Karpas-422 (cell line): ENCODE results near the gene GALNT13. TPM values are rescaled to one million over a fixed set of nuclear protein-coding genes. Genes with fewer than 3 reads are reported as not detected.

Experiments
- DNase-seq: peaks from one replicate; pipeline ENCODE4 v3.0.0-alpha.2; 2015
- H2AFZ ChIP-seq: fragments of 200-600 bp; sonication (generic); 2 replicates; pipeline ENCODE4 v1.6.1; 2014; ENCODE audit warnings: antibody characterized with exemption, low read length, mixed read lengths
- H3K27ac ChIP-seq: fragments of 200-600 bp; sonication (generic); 2 replicates; pipeline ENCODE4 v1.5.1; 2014; ENCODE audit warnings: mild to moderate bottlenecking, low read length, moderate library complexity
- H3K27me3 ChIP-seq: fragments of 200-600 bp; sonication (generic); 2 replicates; pipeline ENCODE4 v1.6.1; 2014; ENCODE audit warnings: low read length, mixed read lengths
- H3K36me3 ChIP-seq: fragments of 200-600 bp; sonication (generic); 2 replicates; pipeline ENCODE4 v1.6.1; 2014; ENCODE audit warnings: low read length, mixed read lengths; ENCODE audit not compliant: insufficient read depth
- H3K4me1 ChIP-seq: fragments of 200-600 bp; sonication (generic); 2 replicates; pipeline ENCODE4 v1.6.1; 2014; ENCODE audit warnings: mild to moderate bottlenecking, low read length, mixed read lengths
- H3K4me2 ChIP-seq: fragments of 200-600 bp; sonication (generic); 2 replicates; pipeline ENCODE4 v1.6.1; 2014; ENCODE audit warnings: low read length, low read depth, mild to moderate bottlenecking; ENCODE audit not compliant: poor library complexity, severe bottlenecking
- H3K4me3 ChIP-seq: fragments of 200-600 bp; sonication (generic); 2 replicates; pipeline ENCODE4 v1.5.1; 2014; ENCODE audit warnings: mild to moderate bottlenecking, antibody characterized with exemption, low read length, mixed read lengths
- H3K79me2 ChIP-seq: fragments of 200-600 bp; sonication (generic); 2 replicates; pipeline ENCODE4 v1.6.1; 2014; ENCODE audit warnings: mild to moderate bottlenecking, low read length, mixed read lengths
- H3K9ac ChIP-seq: fragments of 200-600 bp; sonication (generic); 2 replicates; pipeline ENCODE4 v1.6.0; 2014; ENCODE audit warnings: low read length
- H3K9me2 ChIP-seq: fragments of 200-600 bp; sonication (generic), shearing (Covaris generic); replicated peaks from 2 replicates; pipeline ENCODE4 v1.6.0; 2014; ENCODE audit warnings: mild to moderate bottlenecking, low read length, moderate library complexity; ENCODE audit not compliant: insufficient read depth
- H3K9me3 ChIP-seq: fragments of 300-700, 200-600 bp; sonication (generic); 2 replicates; pipeline ENCODE4 v1.6.1; 2014; ENCODE audit warnings: low read length, mixed read lengths
- H4K20me1 ChIP-seq: fragments of 200-600 bp; sonication (generic); 2 replicates; pipeline ENCODE4 v1.6.1; 2014; ENCODE audit warnings: mild to moderate bottlenecking, antibody characterized with exemption, low read length, low read depth; ENCODE audit not compliant: insufficient read depth
- total RNA-seq: library from RNA; depleted of rRNA; stranded (reverse); fragments of >200 nt; shearing (Covaris generic); gene quantifications from 2 replicates; pipeline ENCODE4 v1.2.3, GENCODE V29; 2014; ENCODE audit warnings: low replicate concordance

GALNT13 gene
- total RNA-seq, 1 experiment from 2014 or later, result not detected

GRCh38 chr2:154427453-154427852 lies 555.7 kb downstream of the GALNT13 start:
- Histone ChIP-seq H3K27ac (no peak overlapping the region), H3K9ac (no peak overlapping the region), H3K9me3 (no peaks in the 10 kb centered on the region), H3K4me3 (no peak overlapping the region), H4K20me1 (no peaks in the 10 kb centered on the region), H3K36me3 (no peaks in the 10 kb centered on the region), H3K27me3 (no peaks in the 10 kb centered on the region), H3K9me2 (no peaks in the 10 kb centered on the region), H3K4me2 (no peak overlapping the region), H3K4me1 (no peaks in the 10 kb centered on the region), H3K79me2 (no peaks in the 10 kb centered on the region), H2AFZ (no peak overlapping the region)
- no peak for DNase-seq

DNA sequence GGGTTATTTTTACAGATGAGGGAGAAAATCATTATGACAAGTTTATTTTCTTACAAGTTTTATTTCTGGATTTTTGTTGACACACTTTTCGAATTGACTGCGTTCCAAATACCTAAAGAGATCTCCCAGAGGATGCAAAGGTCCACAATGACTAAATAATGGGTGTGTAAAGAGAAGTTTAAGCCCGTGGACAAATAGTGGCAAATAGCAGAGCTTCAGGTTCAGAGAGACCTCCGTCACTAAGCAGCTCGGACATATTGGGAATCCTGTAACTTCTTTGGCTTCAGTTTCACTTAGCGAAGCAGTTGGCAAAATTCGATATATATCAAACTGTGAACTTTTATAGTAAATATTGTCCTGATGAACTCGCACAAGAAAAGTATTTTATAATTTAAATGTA lies 556.3 kb downstream of the GALNT13 start:
- Histone ChIP-seq H3K4me1 (no peaks in the 10 kb centered on the region), H2AFZ (no peak overlapping the region), H3K27me3 (no peaks in the 10 kb centered on the region), H3K9ac (no peak overlapping the region), H3K4me2 (no peak overlapping the region), H3K79me2 (no peaks in the 10 kb centered on the region), H3K9me2 (no peaks in the 10 kb centered on the region), H3K9me3 (no peaks in the 10 kb centered on the region), H3K36me3 (no peaks in the 10 kb centered on the region), H4K20me1 (no peaks in the 10 kb centered on the region), H3K27ac (no peak overlapping the region), H3K4me3 (no peak overlapping the region)
- no peak for DNase-seq

DNA sequence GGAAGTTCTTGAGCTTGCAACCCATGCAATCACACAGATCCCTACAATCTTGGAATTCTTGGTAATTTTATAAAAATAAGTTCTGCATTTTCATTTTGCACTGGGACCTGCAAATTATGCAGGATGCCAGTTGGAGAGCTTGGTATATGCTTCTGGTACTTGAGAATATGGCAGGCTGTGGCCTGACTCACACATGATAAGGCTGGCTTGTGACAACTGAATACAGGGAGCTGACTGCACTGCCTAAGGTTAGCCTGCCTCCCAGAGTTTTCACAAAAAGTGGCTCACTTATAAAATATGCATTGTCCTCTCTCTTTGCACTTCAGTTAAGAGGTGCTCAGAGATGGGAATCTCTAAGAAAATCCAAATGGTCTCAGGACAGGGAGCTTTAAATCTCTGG lies 561.3 kb downstream of the GALNT13 start:
- Histone ChIP-seq H3K4me2 (no peak overlapping the region), H3K9me2 (no peaks in the 10 kb centered on the region), H3K27ac (no peak overlapping the region), H3K4me1 (no peaks in the 10 kb centered on the region), H3K9ac (no peak overlapping the region), H3K36me3 (no peaks in the 10 kb centered on the region), H4K20me1 (no peaks in the 10 kb centered on the region), H3K9me3 (no peaks in the 10 kb centered on the region), H3K79me2 (no peaks in the 10 kb centered on the region), H3K4me3 (no peak overlapping the region), H3K27me3 (no peaks in the 10 kb centered on the region), H2AFZ (no peak overlapping the region)
- DNase-seq, result no peak

- Histone ChIP-seq H3K27me3 (no peaks in the 10 kb centered on the region), H3K9ac (no peak overlapping the region), H3K4me1 (no peaks in the 10 kb centered on the region), H3K4me3 (no peak overlapping the region), H2AFZ (no peak overlapping the region), H4K20me1 (no peaks in the 10 kb centered on the region), H3K27ac (no peak overlapping the region), H3K4me2 (no peak overlapping the region), H3K9me3 (no peaks in the 10 kb centered on the region), H3K79me2 (no peaks in the 10 kb centered on the region), H3K36me3 (no peaks in the 10 kb centered on the region), H3K9me2 (no peaks in the 10 kb centered on the region)
- DNase-seq, result no peak
These were observed 565.4 kb downstream of the GALNT13 start for GRCh38 chr2:154437104-154437503.

DNA sequence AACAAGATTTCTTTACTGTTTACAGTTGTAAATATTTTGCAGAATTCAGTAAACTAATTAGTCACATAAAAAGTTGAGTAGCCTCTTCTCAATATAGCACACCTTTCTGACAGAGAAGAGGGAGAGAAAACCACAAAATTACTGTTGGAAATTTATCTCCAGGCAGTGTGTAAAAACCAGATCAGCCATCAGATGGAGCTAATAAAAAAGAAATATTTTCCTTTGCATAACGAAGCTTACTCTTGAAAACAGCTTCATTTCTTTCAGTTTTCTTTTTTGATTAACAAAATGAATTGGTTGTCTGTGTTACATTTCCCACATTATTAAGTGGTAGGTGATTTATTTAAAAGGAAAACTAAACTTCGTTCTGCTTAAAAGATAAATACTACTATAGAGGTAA lies 567.4 kb downstream of the GALNT13 start:
- Histone ChIP-seq H3K79me2 (no peaks in the 10 kb centered on the region), H3K27me3 (no peaks in the 10 kb centered on the region), H3K4me1 (no peaks in the 10 kb centered on the region), H3K9me2 (no peaks in the 10 kb centered on the region), H3K27ac (no peak overlapping the region), H2AFZ (no peak overlapping the region), H3K9me3 (no peaks in the 10 kb centered on the region), H3K36me3 (no peaks in the 10 kb centered on the region), H4K20me1 (no peaks in the 10 kb centered on the region), H3K4me2 (no peak overlapping the region), H3K4me3 (no peak overlapping the region), H3K9ac (no peak overlapping the region)
- no peak for DNase-seq

DNA sequence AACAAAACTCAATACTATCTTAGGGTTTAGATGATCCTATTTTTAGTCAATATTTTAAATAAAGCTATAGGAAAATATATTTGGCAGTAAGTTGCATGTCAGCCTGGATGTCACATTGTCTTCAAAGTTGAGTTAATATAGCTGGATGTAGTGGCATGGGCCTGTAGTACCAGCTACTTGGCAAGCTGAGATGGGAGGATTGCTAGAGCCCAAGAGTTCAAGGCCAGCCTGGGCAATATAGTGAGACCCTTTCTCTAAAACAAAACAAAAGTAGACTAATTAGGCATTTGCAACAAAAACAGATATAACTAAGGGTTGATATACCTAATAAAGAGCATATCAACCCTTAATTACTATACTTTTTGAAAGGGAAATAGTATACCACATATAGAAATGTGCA lies 572.2 kb downstream of the GALNT13 start:
- Histone ChIP-seq H3K9me2 (no peaks in the 10 kb centered on the region), H3K4me1 (no peaks in the 10 kb centered on the region), H3K9me3 (no peaks in the 10 kb centered on the region), H3K36me3 (no peaks in the 10 kb centered on the region), H4K20me1 (no peaks in the 10 kb centered on the region), H3K9ac (no peak overlapping the region), H3K4me3 (no peak overlapping the region), H3K27ac (no peak overlapping the region), H3K4me2 (no peak overlapping the region), H3K79me2 (no peaks in the 10 kb centered on the region), H2AFZ (no peak overlapping the region), H3K27me3 (no peaks in the 10 kb centered on the region)
- no peak for DNase-seq

- no peak overlapping the region for H3K9ac ChIP-seq
- H3K36me3 ChIP-seq, result no peaks in the 10 kb centered on the region
- no peak overlapping the region for H3K4me2 ChIP-seq
- H4K20me1 ChIP-seq, result no peaks in the 10 kb centered on the region
- no peak overlapping the region for H3K4me3 ChIP-seq
- H3K27me3 ChIP-seq, result no peaks in the 10 kb centered on the region
- no peak overlapping the region for H3K27ac ChIP-seq
- no peaks in the 10 kb centered on the region for H3K9me2 ChIP-seq
- H3K4me1 ChIP-seq, result no peaks in the 10 kb centered on the region
- no peaks in the 10 kb centered on the region for H3K9me3 ChIP-seq
- no peak for DNase-seq
- H2AFZ ChIP-seq, result no peak overlapping the region
- H3K79me2 ChIP-seq, result no peaks in the 10 kb centered on the region
These were observed 574.6 kb downstream of the GALNT13 start for GRCh38 chr2:154446324-154446723.

- Histone ChIP-seq H3K36me3 (no peaks in the 10 kb centered on the region), H3K9me2 (no peaks in the 10 kb centered on the region), H3K79me2 (no peaks in the 10 kb centered on the region), H3K27me3 (no peaks in the 10 kb centered on the region), H3K9ac (no peak overlapping the region), H4K20me1 (no peaks in the 10 kb centered on the region), H3K9me3 (no peaks in the 10 kb centered on the region), H3K27ac (no peak overlapping the region), H2AFZ (no peak overlapping the region), H3K4me1 (no peaks in the 10 kb centered on the region), H3K4me3 (no peak overlapping the region), H3K4me2 (no peak overlapping the region)
- DNase-seq, result no peak
These were observed 576.2 kb downstream of the GALNT13 start for GRCh38 chr2:154447727-154448418.
